DOHH2 (cell line): ENCODE measurements around the gene MPPED2.

Source experiments
- H3F3A ChIP-seq: fragments of 200-600 bp; sonication (generic), shearing (Covaris generic); 2 replicates; pipeline ENCODE4 v1.6.0; 2016; ENCODE audit warnings: antibody characterized with exemption, mild to moderate bottlenecking; ENCODE audit not compliant: control insufficient read depth, insufficient read depth
- H3K27ac ChIP-seq: fragments of 200-600 bp; sonication (generic); 2 replicates; pipeline ENCODE4 v1.5.1; 2014; ENCODE audit warnings: low read depth, mild to moderate bottlenecking, low read length, moderate library complexity
- H3K27me3 ChIP-seq: fragments of 200-600 bp; sonication (generic); 2 replicates; pipeline ENCODE4 v1.6.1; 2014; ENCODE audit warnings: mild to moderate bottlenecking, low read length, mixed read lengths; ENCODE audit not compliant: control insufficient read depth
- H3K36me3 ChIP-seq: fragments of 200-600 bp; sonication (generic); 2 replicates; pipeline ENCODE4 v1.6.1; 2014; ENCODE audit warnings: mild to moderate bottlenecking, low read length, moderate library complexity, mixed read lengths; ENCODE audit not compliant: control insufficient read depth
- H3K4me1 ChIP-seq: fragments of 200-600 bp; sonication (generic); 2 replicates; pipeline ENCODE4 v1.6.1; 2014; ENCODE audit warnings: mild to moderate bottlenecking, low read length, mixed read lengths; ENCODE audit not compliant: control insufficient read depth
- H3K4me2 ChIP-seq: fragments of 200-600 bp; sonication (generic); 2 replicates; pipeline ENCODE4 v1.6.0; 2014; ENCODE audit warnings: mild to moderate bottlenecking, low read length, moderate library complexity
- H3K4me3 ChIP-seq: fragments of 200-600 bp; sonication (generic); 2 replicates; pipeline ENCODE4 v1.5.1; 2014; ENCODE audit warnings: mild to moderate bottlenecking, low read length, mixed read lengths
- H3K79me2 ChIP-seq: fragments of 200-600 bp; sonication (generic); 2 replicates; pipeline ENCODE4 v1.6.1; 2014; ENCODE audit warnings: mild to moderate bottlenecking, low read length, mixed read lengths; ENCODE audit not compliant: control insufficient read depth
- H3K9me2 ChIP-seq: fragments of 200-600 bp; sonication (generic); replicated peaks from 2 replicates; pipeline ENCODE4 v1.6.1; 2014; ENCODE audit warnings: mild to moderate bottlenecking, low read length, mixed read lengths; ENCODE audit not compliant: control insufficient read depth
- H3K9me3 ChIP-seq: fragments of 200-600 bp; sonication (generic); 2 replicates; pipeline ENCODE4 v1.6.1; 2014; ENCODE audit warnings: antibody characterized with exemption, low read length, mixed read lengths; ENCODE audit not compliant: control insufficient read depth, insufficient read depth
- H4K20me1 ChIP-seq: fragments of 200-600 bp; sonication (generic); 2 replicates; pipeline ENCODE4 v1.6.0; 2014; ENCODE audit warnings: low read depth, mild to moderate bottlenecking, antibody characterized with exemption, low read length, moderate library complexity; ENCODE audit not compliant: control insufficient read depth, insufficient read depth
- EZH2phosphoT487 ChIP-seq: fragments of 200-600 bp; sonication (generic); IDR thresholded peaks from 2 replicates; pipeline ENCODE4 v1.6.1; 2017; ENCODE audit warnings: borderline replicate concordance, mild to moderate bottlenecking, antibody characterized with exemption, low read length, moderate library complexity, mixed read lengths
- TF ChIP-seq, protein P1 (sequence below): fragments of 200-600 bp; sonication (generic); IDR thresholded peaks from one replicate; pipeline ENCODE4 v1.5.1; 2014; ENCODE audit warnings: antibody characterized with exemption, mild to moderate bottlenecking, low read depth, low read length; ENCODE audit not compliant: poor library complexity, severe bottlenecking

MPPED2 gene

DNA sequence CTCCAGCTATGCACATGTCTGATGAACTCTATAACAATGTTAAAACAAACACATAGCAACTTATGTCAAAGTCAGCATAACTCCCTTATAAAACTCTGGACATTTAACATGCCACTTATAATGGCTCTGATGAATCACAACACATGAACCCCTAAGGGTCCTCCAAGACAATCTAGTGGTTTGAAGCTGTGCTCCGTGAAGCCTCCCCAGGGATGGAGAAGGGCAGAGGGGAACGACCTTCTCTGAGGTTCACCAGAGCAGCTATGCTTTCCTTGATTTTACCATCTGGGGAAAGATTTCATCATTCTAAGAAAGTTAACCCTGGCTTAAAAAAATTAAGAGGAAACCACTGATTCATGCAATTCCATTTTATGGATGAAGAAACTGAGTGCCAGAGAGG lies 84.4 kb downstream of the MPPED2 start:
- H3K4me2 ChIP-seq = no peak overlapping the region
- no peaks in the 10 kb centered on the region for H3K9me3 ChIP-seq
- H3F3A ChIP-seq = no peaks in the 10 kb centered on the region
- no peaks in the 10 kb centered on the region for H3K27me3 ChIP-seq
- no peak overlapping the region for H3K27ac ChIP-seq
- no peaks in the 10 kb centered on the region for H3K4me1 ChIP-seq
- H4K20me1 ChIP-seq = no peaks in the 10 kb centered on the region
- H3K79me2 ChIP-seq = no peaks in the 10 kb centered on the region
- TF ChIP-seq, protein P1, sequence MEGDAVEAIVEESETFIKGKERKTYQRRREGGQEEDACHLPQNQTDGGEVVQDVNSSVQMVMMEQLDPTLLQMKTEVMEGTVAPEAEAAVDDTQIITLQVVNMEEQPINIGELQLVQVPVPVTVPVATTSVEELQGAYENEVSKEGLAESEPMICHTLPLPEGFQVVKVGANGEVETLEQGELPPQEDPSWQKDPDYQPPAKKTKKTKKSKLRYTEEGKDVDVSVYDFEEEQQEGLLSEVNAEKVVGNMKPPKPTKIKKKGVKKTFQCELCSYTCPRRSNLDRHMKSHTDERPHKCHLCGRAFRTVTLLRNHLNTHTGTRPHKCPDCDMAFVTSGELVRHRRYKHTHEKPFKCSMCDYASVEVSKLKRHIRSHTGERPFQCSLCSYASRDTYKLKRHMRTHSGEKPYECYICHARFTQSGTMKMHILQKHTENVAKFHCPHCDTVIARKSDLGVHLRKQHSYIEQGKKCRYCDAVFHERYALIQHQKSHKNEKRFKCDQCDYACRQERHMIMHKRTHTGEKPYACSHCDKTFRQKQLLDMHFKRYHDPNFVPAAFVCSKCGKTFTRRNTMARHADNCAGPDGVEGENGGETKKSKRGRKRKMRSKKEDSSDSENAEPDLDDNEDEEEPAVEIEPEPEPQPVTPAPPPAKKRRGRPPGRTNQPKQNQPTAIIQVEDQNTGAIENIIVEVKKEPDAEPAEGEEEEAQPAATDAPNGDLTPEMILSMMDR = no peak
- no peak for TF ChIP-seq EZH2phosphoT487
- no peak overlapping the region for H3K4me3 ChIP-seq
- no peaks in the 10 kb centered on the region for H3K36me3 ChIP-seq
- H3K9me2 ChIP-seq = no peaks in the 10 kb centered on the region

DNA sequence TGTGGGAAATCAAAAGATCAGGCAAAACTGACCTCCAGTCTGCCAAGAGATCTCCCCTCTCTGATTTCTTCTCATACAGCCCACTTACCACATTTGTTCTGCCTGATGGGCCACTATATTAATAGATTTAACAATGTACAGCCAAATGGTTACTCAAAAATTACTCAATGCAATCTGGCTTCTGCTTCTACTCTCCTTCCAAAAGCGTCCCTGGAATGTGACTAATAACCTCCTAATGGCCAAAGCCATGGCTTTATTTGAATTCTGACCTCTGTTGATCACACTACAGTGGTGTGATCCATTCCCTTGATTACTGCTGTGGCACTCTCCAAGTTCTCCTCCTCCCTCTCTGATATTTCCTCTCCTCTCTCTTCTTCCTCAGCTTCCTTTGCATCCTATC lies 86.2 kb downstream of the MPPED2 start:
- no peaks in the 10 kb centered on the region for H3K9me2 ChIP-seq
- H4K20me1 ChIP-seq = no peaks in the 10 kb centered on the region
- no peaks in the 10 kb centered on the region for H3F3A ChIP-seq
- H3K4me3 ChIP-seq = no peak overlapping the region
- H3K9me3 ChIP-seq = no peaks in the 10 kb centered on the region
- H3K27me3 ChIP-seq = no peaks in the 10 kb centered on the region
- no peaks in the 10 kb centered on the region for H3K79me2 ChIP-seq
- H3K27ac ChIP-seq = no peak overlapping the region
- TF ChIP-seq, protein P1 = no peak
- TF ChIP-seq EZH2phosphoT487 = no peak
- no peak overlapping the region for H3K4me2 ChIP-seq
- H3K4me1 ChIP-seq = no peaks in the 10 kb centered on the region
- no peaks in the 10 kb centered on the region for H3K36me3 ChIP-seq

DNA sequence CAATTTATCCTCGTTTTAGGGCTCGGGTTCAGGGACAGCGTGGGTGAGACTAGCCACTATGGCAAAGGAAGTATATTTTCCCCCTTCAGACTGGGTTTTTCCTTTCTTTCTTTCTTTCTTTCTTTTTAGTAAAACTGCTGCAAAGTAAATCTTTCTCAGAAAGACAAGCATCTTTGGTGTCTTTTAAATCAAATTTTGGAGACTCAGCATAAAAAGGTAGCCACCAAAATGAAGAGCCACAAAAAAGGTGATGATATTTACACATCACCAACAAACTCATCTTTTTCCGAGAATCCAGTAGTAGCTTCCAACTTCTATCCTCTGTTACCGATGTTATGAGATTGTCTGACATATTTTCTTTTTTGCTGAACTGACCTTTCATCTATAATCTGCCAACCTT lies 88.6 kb downstream of the MPPED2 start:
- Histone ChIP-seq H3K4me2 (no peak overlapping the region), H4K20me1 (no peaks in the 10 kb centered on the region), H3K4me1 (no peaks in the 10 kb centered on the region), H3K27me3 (no peaks in the 10 kb centered on the region), H3K4me3 (no peak overlapping the region), H3K9me2 (no peaks in the 10 kb centered on the region), H3F3A (no peaks in the 10 kb centered on the region), H3K9me3 (no peaks in the 10 kb centered on the region), H3K36me3 (no peaks in the 10 kb centered on the region), H3K27ac (no peak overlapping the region), H3K79me2 (no peaks in the 10 kb centered on the region)
- no peak for TF ChIP-seq EZH2phosphoT487
- TF ChIP-seq, protein P1 = no peak

DNA sequence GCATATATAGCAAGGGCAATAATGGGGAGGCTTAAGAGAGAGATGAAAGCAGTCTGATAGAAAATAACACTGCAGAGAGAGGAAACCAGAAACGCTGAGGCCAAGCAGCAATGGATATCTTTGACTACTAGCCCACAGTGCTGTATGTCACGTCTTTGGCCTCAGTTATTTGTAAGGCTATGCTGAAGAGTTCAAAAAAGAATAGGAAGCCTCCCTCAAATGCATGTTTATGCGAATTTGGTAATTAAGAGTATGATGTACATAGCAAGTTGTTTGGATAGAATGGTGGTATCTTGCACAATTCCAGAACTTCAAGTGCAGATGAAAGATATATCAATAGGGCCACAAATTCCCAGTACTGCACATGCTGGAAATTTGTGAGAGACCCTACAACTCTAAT lies 89.2 kb downstream of the MPPED2 start:
- H3K4me3 ChIP-seq = no peak overlapping the region
- TF ChIP-seq, protein P1 = no peak
- TF ChIP-seq EZH2phosphoT487 = no peak
- H3K4me2 ChIP-seq = no peak overlapping the region
- H3K9me2 ChIP-seq = no peaks in the 10 kb centered on the region
- H4K20me1 ChIP-seq = no peaks in the 10 kb centered on the region
- H3K27me3 ChIP-seq = no peaks in the 10 kb centered on the region
- H3K27ac ChIP-seq = no peak overlapping the region
- H3K79me2 ChIP-seq = no peaks in the 10 kb centered on the region
- no peaks in the 10 kb centered on the region for H3F3A ChIP-seq
- no peaks in the 10 kb centered on the region for H3K36me3 ChIP-seq
- no peaks in the 10 kb centered on the region for H3K4me1 ChIP-seq
- H3K9me3 ChIP-seq = no peaks in the 10 kb centered on the region
